Myocyte (in vitro differentiated cells): ENCODE results near the gene RAN. TPM values are rescaled to one million over a fixed set of nuclear protein-coding genes. Genes with fewer than 3 reads are reported as not detected.
"Not testable (repeated sequence)": the region's sequence is repeated elsewhere in the genome, so short reads cannot be mapped to it uniquely, and the experiment has no call there.

Experiments used
- DNase-seq: peaks from one replicate; pipeline ENCODE4 v3.0.0-alpha.2; 2012; ENCODE audit warnings: low read depth
- total RNA-seq: library from RNA; depleted of rRNA; stranded (reverse); fragments of >200 nt; gene quantifications from 2 replicates; pipeline ENCODE4 v1.2.3, GENCODE V29; 2014

RAN gene
- total RNA-seq, 1 donor from 2014 or later, result 335 TPM

GRCh38 chr12:130849561-130850417 lies 22.1 kb upstream of the RAN start:
- DNase-seq, result no peak

- no peak for DNase-seq
Measured at GRCh38 chr12:130850418-130851021, 21.3 kb upstream of the RAN start.

GRCh38 chr12:130856088-130856487 lies 15.8 kb upstream of the RAN start:
- DNase-seq, result no peak

GRCh38 chr12:130858084-130858483 lies 13.8 kb upstream of the RAN start:
- DNase-seq, result no peak

DNA sequence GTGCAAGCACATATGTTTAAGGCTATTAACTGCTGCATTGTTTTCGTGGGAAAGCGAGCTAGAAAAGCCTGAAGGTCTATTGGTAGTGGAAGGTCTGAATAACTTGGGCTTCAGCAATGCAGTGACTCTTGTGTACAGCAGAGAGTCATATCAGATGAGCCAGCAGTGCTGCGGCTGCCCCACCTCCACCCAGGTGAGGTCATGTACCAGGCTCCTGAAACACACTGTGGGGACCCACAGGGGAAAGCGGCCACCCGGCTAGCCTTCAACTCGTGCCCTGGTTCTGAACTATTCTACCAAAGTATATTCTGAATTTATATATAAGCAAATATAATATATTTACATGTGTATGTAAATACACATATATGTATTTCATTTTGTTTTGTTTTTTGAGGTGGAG lies 12.7 kb upstream of the RAN start:
- no peak for DNase-seq

GRCh38 chr12:130860311-130860710 lies 11.6 kb upstream of the RAN start:
- no peak for DNase-seq

- no peak for DNase-seq
Measured at GRCh38 chr12:130862161-130862560, 9.7 kb upstream of the RAN start.

DNA sequence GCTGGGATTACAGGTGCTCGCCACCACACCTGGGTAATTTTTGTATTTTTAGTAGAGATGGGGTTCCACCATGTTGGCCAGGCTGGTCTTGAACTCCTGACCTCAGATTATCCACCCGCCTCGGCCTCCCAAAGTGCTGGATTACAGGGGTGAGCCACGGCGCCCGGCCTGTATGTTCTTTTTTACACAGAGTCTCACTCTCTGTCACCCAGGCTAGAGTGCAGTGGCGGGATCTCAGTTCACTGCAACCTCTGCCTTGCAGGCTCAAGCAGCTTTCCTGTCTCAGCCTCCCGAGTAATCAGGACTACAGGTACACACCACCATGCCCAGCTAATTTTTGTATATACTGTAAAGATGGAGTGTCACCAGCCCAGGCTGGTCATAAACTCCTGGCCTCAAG lies 9.1 kb upstream of the RAN start:
- not testable (repeated sequence) for DNase-seq

- DNase-seq, result no peak
Measured at GRCh38 chr12:130863298-130863697, 8.6 kb upstream of the RAN start.

- no peak for DNase-seq
Measured at GRCh38 chr12:130868412-130868811, 3.5 kb upstream of the RAN start.

- DNase-seq, result peak; percentile 57
Measured at GRCh38 chr12:130870442-130871285, 1.2 kb upstream of the RAN start.

GRCh38 chr12:130872179-130873096 lies 572 bp downstream of the RAN start:
- DNase-seq, result peak; percentile 49

GRCh38 chr12:130873106-130873795 lies 1.4 kb downstream of the RAN start:
- no peak for DNase-seq

GRCh38 chr12:130873825-130874224 lies 2.0 kb downstream of the RAN start:
- DNase-seq, result no peak

GRCh38 chr12:130874696-130875095 lies 2.8 kb downstream of the RAN start:
- DNase-seq, result no peak

DNA sequence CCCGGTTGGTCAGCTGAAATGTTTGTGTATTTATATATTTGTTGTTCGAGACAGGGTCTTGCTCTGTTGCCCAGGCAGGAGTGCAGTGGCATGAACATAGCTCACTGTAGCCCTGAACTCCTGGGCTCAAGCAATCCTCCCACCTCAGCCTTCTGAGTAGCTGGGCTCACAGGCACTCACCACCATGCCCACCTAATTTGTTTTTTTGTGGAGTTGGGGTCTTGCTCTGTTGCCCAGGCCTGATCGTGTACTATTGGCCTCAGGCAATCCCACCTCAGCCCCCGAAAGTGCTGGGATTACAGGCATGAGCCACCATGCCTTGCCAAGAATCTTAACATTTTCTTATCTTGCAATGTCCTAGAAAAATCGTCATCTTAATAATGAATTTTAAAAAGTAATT lies 3.3 kb downstream of the RAN start:
- DNase-seq, result no peak

- not testable (repeated sequence) for DNase-seq
Measured at GRCh38 chr12:130875708-130876107, 3.8 kb downstream of the RAN start.

GRCh38 chr12:130876297-130876696 lies 4.4 kb downstream of the RAN start:
- no peak for DNase-seq

DNA sequence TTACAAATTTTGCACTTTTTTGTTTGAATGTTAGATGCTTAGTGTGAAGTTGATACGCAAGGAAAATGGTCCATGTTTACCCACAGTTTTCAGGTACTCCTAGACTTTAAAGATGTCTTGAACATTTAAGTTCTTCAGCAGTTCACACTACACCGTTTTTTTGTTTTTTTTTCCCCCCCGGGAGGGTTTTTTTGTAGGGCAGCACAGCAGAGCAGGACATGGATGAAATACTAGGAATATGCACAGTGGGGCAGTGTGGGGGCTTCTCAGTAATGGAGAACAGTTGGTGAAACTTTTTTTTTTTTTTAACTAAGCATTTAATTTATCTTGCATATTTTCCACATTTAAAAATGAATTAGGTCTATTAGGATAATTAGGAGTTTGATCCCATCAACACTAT lies 4.9 kb downstream of the RAN start:
- DNase-seq, result no peak

DNA sequence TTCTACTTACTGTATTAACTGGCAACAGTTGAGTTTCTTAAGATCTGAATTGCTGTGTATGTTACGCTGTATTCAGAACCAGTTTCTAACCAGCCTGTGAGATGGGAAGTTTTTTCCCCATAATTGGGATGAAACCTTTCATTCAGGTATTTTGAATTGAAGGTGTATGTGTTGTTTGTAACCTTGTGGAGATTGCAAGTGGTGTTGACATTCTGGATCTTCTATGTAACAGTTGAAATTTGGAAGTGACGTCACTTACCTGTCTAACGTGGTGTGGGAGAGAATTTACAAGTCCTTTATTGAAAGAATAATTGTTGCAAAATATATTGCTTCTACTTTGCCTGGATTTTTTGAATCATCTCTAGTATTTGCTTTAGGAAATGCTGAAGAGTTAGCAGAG lies 5.5 kb downstream of the RAN start:
- DNase-seq, result no peak
